Tibial nerve (tissue), 4 donors: ENCODE measurements around the gene DUOXA2. TPM values are rescaled to one million over a fixed set of nuclear protein-coding genes. Genes with fewer than 3 reads are reported as not detected.

ENCODE experiments used
- DNase-seq, 2 donors: peaks; one replicate each; pipeline ENCODE4 v3.0.0-alpha.2; 2019; ENCODE audit warnings: low spot score in 2 of 2
- H3K27ac ChIP-seq, 4 donors: fragments of 200-600 bp; sonication (generic) in 3 of 4; one replicate each; pipeline ENCODE4 v1.5.1; 2017 to 2019; ENCODE audit warnings: mild to moderate bottlenecking in 1 of 4
- H3K27me3 ChIP-seq, 2 donors: fragments of 200-600 bp; sonication (generic) in 1 of 2; one replicate each; pipeline versions ENCODE4 v1.5.1 to v1.6.0; 2017 to 2019
- H3K36me3 ChIP-seq, 3 donors: fragments of 200-600 bp; sonication (generic); one replicate each; pipeline ENCODE4 v1.5.1; 2018 to 2019
- H3K4me1 ChIP-seq, 4 donors: fragments of 200-600 bp; sonication (generic) in 3 of 4; one replicate each; pipeline ENCODE4 v1.5.1; 2017 to 2019
- H3K4me3 ChIP-seq, 4 donors: fragments of 200-600 bp; sonication (generic) in 3 of 4; one replicate each; pipeline ENCODE4 v1.5.1; 2017 to 2019; ENCODE audit warnings: mild to moderate bottlenecking in 1 of 4, moderate library complexity in 1 of 4
- H3K9me3 ChIP-seq, 4 donors: fragments of 200-600 bp; sonication (generic) in 3 of 4; one replicate each; pipeline ENCODE4 v1.5.1; 2017 to 2019
- CTCF ChIP-seq, 5 experiments: fragments of 200-600 bp in 3 of 5; fragments of 450-650 bp in 2 of 5; sonication (generic) in 3 of 5; IDR thresholded peaks; one replicate each; pipeline ENCODE4 v1.5.1; 2016 to 2019; ENCODE audit warnings: antibody characterized with exemption in 5 of 5, mild to moderate bottlenecking in 3 of 5, moderate library complexity in 2 of 5
- EP300 ChIP-seq, 2 donors: sonication (generic); formaldehyde crosslinking; IDR thresholded peaks; one replicate each; pipeline ENCODE4 v1.6.1; 2017; ENCODE audit warnings: antibody characterized with exemption in 2 of 2, mild to moderate bottlenecking in 1 of 2
- POLR2A ChIP-seq, 2 donors: fragments of 450-650 bp; IDR thresholded peaks; one replicate each; pipeline ENCODE4 v1.6.1; 2017; ENCODE audit warnings: antibody characterized with exemption in 2 of 2, mild to moderate bottlenecking in 2 of 2, moderate library complexity in 2 of 2
- WGBS, 2 donors: methylation state at CpG; one replicate each; pipeline ENCODE4 v1.1.5; 2018; 5-methylcytosine and 5-hydroxymethylcytosine counted together
- total RNA-seq, 4 donors: library from RNA; depleted of rRNA; stranded (reverse); fragments of >200 nt; gene quantifications; one replicate each; pipeline ENCODE4 v1.1.0, GENCODE V29; 2016

DUOXA2 gene
- total RNA-seq, 4 donors from 2014 or later = not detected

DNA sequence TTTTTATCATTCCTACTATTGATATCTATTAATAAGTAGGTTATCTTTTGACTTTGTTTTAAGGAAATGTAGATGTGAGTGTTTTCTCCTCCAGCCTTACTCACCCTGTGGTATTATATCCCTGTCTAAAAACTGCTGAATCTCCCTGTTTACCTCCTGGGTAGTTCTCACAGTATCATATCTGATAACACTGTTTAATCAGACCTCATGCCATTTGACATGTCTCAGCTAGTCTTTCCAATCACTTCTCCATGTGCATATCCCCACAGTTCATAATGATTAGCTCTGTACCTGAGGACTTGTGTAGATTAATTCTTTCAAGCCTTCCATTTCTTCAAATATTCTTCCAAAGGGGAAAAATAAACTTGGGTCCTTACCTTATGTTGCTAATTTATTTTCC is 30.9 kb upstream of the DUOXA2 start:
- DNase-seq = no peak
- Histone ChIP-seq H3K27ac (no peak overlapping the region), H3K36me3 (no peaks in the 10 kb centered on the region), H3K4me1 (no peaks in the 10 kb centered on the region), H3K27me3 (peaks cover 0 to 7% of the 10 kb centered on the region in 2 donors), H3K4me3 (no peak overlapping the region), H3K9me3 (no peaks in the 10 kb centered on the region)
- TF ChIP-seq CTCF (IDR thresholded peaks at IDR 0.05) = no peak

DNA sequence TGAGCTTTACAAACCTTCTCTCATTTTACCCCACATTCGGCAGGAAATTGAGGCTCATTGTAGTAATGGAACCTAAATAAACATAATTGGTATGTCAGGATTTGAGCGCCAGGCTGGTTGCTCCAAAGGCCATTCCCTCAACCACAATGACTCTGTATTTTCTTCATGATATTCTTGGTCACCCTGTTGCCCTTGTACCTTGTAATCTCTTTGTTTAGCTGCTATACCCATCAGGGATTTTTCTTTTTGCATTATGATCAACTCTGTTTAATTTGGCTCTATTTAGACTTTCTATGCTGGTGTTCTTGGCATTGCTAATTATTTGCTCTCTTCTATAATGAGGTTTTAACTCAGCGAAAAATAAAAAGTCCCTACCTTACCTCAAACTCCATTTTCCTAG is 30.0 kb upstream of the DUOXA2 start:
- TF ChIP-seq POLR2A (IDR thresholded peaks at IDR 0.05) (no peak), EP300 (IDR thresholded peaks at IDR 0.05) (no peak), CTCF (IDR thresholded peaks at IDR 0.05) (no peak)
- 76 to 84% methylated on average over 3 of the region's 3 CpGs for WGBS, 2 donors
- Histone ChIP-seq H3K36me3 (no peaks in the 10 kb centered on the region), H3K4me3 (no peak overlapping the region), H3K9me3 (no peaks in the 10 kb centered on the region), H3K27me3 (peaks cover 0 to 7% of the 10 kb centered on the region in 2 donors), H3K27ac (no peak overlapping the region), H3K4me1 (no peaks in the 10 kb centered on the region)
- no peak for DNase-seq

- H3K27ac ChIP-seq = no peak overlapping the region
- TF ChIP-seq CTCF (IDR thresholded peaks at IDR 0.05) (no peak), POLR2A (IDR thresholded peaks at IDR 0.05) (no peak), EP300 (IDR thresholded peaks at IDR 0.05) (no peak)
- DNase-seq = no peak
- H3K4me3 ChIP-seq = no peak overlapping the region
- no peaks in the 10 kb centered on the region for H3K4me1 ChIP-seq
- 58 to 62% methylated on average over 1 of the region's 1 CpG for WGBS, 2 donors
- H3K9me3 ChIP-seq = no peaks in the 10 kb centered on the region
- no peaks in the 10 kb centered on the region for H3K36me3 ChIP-seq
- peaks cover 0 to 10% of the 10 kb centered on the region in 2 donors for H3K27me3 ChIP-seq
Observed at GRCh38 chr15:45087513-45087912, 26.6 kb upstream of the DUOXA2 start.

GRCh38 chr15:45088801-45089711 is 25.1 kb upstream of the DUOXA2 start:
- 80 to 86% methylated on average over 10 of the region's 10 CpGs for WGBS, 2 donors

More at GRCh38 chr15:45088801-45089711, 25.1 kb upstream of the DUOXA2 start:
- Histone ChIP-seq H3K4me1 (no peaks in the 10 kb centered on the region), H3K4me3 (no peak overlapping the region), H3K9me3 (no peaks in the 10 kb centered on the region), H3K27ac (no peak overlapping the region), H3K27me3 (peaks cover 0 to 10% of the 10 kb centered on the region in 2 donors), H3K36me3 (no peaks in the 10 kb centered on the region)
- DNase-seq = no peak
- TF ChIP-seq EP300 (IDR thresholded peaks at IDR 0.05) (no peak), CTCF (IDR thresholded peaks at IDR 0.05) (no peak), POLR2A (IDR thresholded peaks at IDR 0.05) (no peak)
